H54 (cell line): ENCODE data around the gene BSDC1.

Source experiments
- DNase-seq: peaks from one replicate; pipeline ENCODE4 v3.0.0; 2011; ENCODE audit warnings: low spot score, mixed read lengths; ENCODE audit not compliant: insufficient read length
- FAIRE-seq: peaks from 3 replicates; lab custom pipeline; 2011; peaks lifted over from hg19 to GRCh38; lab: Jason Lieb, UNC
- POLR2A ChIP-seq: IDR thresholded peaks from 2 replicates; pipeline ENCODE4 v1.6.1; 2011; ENCODE audit warnings: low read depth, mild to moderate bottlenecking, low read length

BSDC1 gene

DNA sequence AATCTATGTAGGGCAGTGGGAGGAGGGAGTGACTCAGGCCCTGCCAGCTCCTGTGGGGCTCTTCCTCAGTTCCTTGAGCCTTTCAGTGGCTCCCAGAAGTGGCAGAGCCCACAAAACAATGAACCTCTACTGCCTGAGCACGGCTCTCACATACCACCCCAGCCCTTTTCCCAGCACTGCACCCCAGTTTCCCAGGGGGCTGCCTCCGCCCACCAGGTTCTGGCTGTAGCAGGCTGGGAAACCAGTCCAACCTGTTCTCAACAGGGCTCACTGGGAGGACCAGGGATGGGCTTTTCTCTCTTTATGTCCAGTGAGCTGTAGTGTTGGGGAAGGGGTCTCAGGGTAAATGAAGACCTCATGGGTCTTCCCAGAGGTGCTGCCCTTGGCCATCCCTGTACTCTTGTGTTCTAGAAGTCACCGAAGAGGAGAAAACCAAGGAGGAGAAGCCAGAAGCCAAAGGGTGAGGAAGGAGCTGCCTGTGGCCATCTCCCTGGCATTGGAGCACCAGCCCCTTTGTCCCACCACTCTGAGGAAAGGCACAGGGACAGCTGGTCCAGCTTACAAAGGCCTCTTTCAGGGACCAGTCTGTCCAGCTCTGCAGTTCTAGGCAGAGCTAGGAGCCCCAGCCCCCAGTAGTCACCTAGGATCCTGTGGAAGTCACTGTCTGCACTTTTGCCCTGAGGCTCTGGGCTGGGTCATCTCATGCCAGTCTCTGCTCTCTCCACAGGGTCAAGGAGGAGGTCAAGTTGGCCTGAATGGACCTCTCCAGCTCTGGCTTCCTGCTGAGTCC, 61.8 kb downstream of the BSDC1 start:
- DNase-seq (no peak), FAIRE-seq (no peak)
- TF ChIP-seq POLR2A, result no peak

DNA sequence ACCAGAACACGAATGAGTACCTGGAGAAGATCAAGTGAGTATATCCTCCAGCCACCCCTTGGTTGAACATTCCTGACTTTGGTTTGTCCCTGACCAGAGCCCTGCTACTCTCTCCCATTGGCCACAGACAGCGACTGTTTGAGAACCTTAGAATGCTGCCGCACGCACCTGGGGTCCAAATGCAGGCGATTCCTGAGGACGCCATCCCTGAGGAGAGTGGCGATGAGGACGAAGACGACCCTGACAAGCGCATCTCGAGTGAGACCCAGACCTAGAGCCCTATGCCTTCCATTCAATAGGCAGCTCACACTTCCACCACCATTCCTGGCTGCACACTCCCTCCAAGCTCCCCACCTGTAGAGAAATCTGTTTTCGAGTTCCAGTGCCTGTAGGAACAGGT, 62.7 kb downstream of the BSDC1 start:
- DNase-seq, result no peak
- FAIRE-seq, result no peak
- TF ChIP-seq POLR2A, result no peak

DNA sequence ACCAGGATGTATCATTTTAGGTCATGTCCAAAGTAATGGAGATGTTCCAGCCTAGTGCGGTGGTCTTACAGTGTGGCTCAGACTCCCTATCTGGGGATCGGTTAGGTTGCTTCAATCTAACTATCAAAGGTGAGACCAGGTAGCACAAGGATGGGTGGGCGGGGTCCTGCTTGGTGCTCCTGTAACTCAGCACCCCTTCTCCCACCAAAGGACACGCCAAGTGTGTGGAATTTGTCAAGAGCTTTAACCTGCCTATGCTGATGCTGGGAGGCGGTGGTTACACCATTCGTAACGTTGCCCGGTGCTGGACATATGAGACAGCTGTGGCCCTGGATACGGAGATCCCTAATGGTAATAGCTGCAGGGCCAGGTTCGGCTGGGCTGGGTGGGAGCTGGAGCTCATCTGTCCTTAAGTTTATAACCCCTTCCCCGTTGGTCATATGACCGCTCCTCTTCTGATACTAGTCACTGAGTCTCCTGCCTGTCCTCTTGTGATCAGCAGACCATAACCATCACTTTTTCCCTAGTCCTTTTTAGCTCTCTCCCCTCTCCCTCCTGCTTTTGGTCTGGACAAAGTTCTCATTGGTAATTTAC, 63.6 kb downstream of the BSDC1 start:
- no peak for FAIRE-seq
- no peak for TF ChIP-seq POLR2A
- no peak for DNase-seq

DNA sequence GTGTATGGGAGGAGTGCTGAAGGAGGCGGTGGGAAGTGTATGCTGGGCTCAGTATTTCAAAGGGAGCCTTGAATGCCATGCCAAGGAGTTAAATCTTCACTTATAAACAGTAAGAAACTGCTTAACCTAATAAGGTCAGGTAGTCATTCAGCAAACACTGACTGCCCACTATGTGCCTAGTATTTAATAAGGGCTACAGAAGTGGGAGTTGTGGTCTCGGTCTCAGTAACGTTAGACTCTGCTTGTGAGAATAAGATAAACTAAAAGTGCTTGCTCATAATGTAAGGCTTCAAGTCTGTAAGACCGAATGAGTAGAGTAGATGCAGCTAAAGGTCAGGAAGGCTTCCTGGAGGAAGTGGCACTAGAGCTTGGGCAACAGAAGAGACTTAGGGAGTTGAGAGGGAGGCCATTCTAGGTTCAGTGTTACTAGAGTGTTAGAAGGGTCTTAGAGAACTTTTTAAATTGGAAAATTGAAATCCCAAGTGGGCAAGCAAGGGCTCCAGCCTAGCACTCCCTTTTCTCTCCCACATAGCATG, 64.2 kb downstream of the BSDC1 start:
- no peak for FAIRE-seq
- no peak for TF ChIP-seq POLR2A
- DNase-seq, result no peak

DNA sequence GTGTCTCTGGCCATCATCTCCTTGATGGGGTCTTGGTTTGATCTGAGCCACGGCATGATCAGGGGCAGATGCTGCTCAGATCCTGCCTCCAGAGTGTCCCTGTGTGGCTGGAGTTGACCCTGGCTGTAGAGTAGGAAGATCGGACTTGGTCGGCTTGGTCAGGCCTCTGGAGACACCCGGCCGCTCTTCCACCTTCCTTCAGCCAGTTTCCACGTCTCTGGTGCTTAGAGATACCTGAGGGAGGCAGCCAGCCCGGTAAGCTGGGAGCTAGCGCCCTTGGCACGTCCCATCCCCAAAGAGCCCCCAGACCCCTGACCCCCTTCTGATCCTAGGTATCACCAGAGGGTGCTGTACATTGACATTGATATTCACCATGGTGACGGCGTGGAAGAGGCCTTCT, 67.0 kb downstream of the BSDC1 start:
- no peak for TF ChIP-seq POLR2A
- FAIRE-seq (no peak), DNase-seq (no peak)

DNA sequence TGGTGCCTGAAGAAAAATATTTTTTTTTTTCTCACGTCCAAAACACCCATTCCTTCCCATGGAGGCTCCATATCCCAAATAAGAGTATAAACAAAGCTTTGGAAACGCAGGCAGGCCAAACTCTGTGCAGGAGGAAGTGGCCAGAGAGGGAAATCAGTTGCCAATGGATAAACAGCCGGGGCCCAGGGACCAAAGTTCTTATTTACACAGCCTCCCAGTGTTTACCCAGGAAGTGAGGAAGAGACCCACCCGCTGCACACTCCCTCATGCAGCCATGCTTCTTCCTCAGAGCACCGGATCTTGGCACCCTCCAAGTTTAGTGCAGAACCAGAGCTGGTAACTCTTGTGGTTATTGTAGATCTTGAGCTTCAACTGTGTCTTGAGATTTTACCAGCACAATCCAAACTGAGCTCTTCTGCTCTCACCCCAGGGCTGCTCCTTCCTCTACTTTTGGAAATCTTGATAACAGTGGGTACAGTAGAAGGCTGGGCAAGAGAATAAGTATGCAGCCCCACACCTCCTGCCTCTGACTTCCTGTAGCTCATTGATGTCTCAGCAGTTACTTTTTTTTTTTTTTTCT, 72.4 kb downstream of the BSDC1 start:
- no peak for DNase-seq
- TF ChIP-seq POLR2A, result no peak
- FAIRE-seq, result no peak

DNA sequence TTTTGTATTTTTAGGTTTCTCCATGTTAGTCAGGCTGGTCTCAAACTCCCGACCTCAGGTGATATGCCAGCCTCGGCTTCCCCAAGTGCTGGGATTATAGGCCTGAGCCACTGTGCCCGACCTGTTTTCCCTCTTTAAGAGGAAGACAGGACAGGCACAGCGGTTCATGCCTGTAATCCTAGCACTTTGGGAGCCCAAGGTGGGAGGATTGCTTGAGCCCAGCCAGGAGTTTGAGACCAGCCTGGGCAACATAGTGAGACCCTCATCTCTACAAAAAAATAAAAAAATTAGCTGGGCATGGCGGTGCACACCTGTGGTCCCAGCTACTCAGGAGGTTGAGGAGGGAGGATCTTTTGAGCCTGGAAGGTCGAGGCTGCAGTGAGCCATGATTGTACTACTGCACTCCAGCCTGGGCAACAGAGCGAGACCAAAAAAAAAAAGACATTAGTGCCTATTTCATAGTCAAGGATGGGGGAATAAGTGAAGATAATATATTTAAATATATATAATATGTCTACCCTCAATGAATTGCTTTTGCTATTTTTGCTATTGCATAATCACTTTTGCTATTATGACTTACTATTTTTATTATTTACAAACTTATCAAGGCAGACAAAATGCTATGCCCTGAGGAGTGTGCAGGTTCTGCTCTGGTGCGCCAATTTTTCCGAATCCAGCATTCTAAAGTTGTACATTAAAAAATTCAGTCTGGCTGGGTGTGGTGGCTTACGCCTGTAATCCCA, 75.9 kb downstream of the BSDC1 start:
- no peak for DNase-seq
- no peak for FAIRE-seq
- TF ChIP-seq POLR2A, result no peak

DNA sequence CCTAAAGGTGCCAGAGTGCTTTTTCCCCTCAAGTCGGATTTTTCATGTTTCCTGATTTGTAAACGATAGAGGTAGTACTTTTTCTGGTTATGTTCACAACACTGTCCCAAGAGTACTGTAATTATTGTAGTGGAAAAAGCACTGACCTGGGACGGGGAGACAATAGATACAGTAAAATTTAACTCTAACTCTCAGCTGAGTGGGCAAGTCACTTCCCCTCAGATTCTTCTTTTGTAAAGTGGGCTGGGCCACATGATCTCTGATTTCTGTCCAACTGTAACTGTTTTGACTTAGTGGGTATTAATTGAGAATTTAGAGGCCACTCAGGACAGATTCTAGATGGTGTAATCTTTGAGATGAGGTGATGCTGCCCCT, 77.4 kb downstream of the BSDC1 start:
- DNase-seq (no peak), FAIRE-seq (no peak)
- no peak for TF ChIP-seq POLR2A
